K562 (cell line): ENCODE results near the gene STK24. TPM values are rescaled to one million over a fixed set of nuclear protein-coding genes. Genes with fewer than 3 reads are reported as not detected.

ENCODE experiments used
- ARNT ChIP-seq, 2 experiments: fragments of 450-650 bp; IDR thresholded peaks; 2 replicates each; pipeline ENCODE4 v1.6.1; 2016; ENCODE audit warnings: mild to moderate bottlenecking in 1 of 2
- CCAR2 ChIP-seq: fragments of 200-400 bp; formaldehyde crosslinking; IDR thresholded peaks from 2 replicates; pipeline ENCODE4 v1.6.1; 2017; ENCODE audit warnings: mild to moderate bottlenecking, low read depth, low read length
- ETS2 ChIP-seq: IDR thresholded peaks from 2 replicates; pipeline ENCODE4 v1.6.1; 2016; ENCODE audit warnings: borderline replicate concordance, missing genetic modification characterization, mild to moderate bottlenecking, moderate library complexity, missing compliant biosample characterization; ENCODE audit not compliant: poor library complexity, severe bottlenecking
- GTF2B ChIP-seq: IDR thresholded peaks from 2 replicates; pipeline ENCODE4 v1.6.1; 2011; ENCODE audit not compliant: insufficient read length; ENCODE audit errors: extremely low read depth
- HNRNPK ChIP-seq: fragments of 200-400 bp; formaldehyde crosslinking; IDR thresholded peaks from one replicate; pipeline ENCODE4 v1.6.1; 2018; ENCODE audit warnings: mild to moderate bottlenecking, low read depth, low read length; ENCODE audit not compliant: poor library complexity, severe bottlenecking
- HNRNPLL ChIP-seq: fragments of 200-400 bp; formaldehyde crosslinking; IDR thresholded peaks from 2 replicates; pipeline ENCODE4 v1.6.1; 2017; ENCODE audit warnings: low read length, low read depth, mild to moderate bottlenecking; ENCODE audit not compliant: poor library complexity, severe bottlenecking
- IRF2 ChIP-seq: sonication (generic); formaldehyde crosslinking; IDR thresholded peaks from 2 replicates; pipeline ENCODE4 v1.8.1; 2022; ENCODE audit warnings: mild to moderate bottlenecking, missing genetic modification reagents
- KAT7 ChIP-seq: sonication (generic); formaldehyde crosslinking; IDR thresholded peaks from 2 replicates; pipeline ENCODE4 v1.8.0; 2022; ENCODE audit warnings: missing genetic modification reagents, mild to moderate bottlenecking, borderline replicate concordance
- MNT ChIP-seq, 2 experiments: fragments of 450-650 bp; conservative IDR thresholded peaks; 2 replicates each; pipeline ENCODE4 v1.6.1; 2017; ENCODE audit warnings: mild to moderate bottlenecking in 2 of 2, moderate library complexity in 2 of 2
- NCOA1 ChIP-seq: fragments of 450-650 bp; IDR thresholded peaks from 2 replicates; pipeline ENCODE4 v1.6.1; 2016; ENCODE audit warnings: low read depth
- TFAM ChIP-seq: fragments of 250-450 bp; sonication (Bioruptor Pico); conservative IDR thresholded peaks from 2 replicates; pipeline ENCODE4 v1.5.0; 2021; ENCODE audit warnings: mild to moderate bottlenecking, moderate library complexity
- THRA ChIP-seq: fragments of 450-650 bp; IDR thresholded peaks from 2 replicates; pipeline ENCODE4 v1.6.1; 2017; ENCODE audit warnings: mild to moderate bottlenecking, moderate library complexity
- ZNF134 ChIP-seq: fragments of 250-450 bp; sonication (Bioruptor Pico); conservative IDR thresholded peaks from 2 replicates; pipeline ENCODE4 v1.4.0; 2020
- ZNF274 ChIP-seq: IDR thresholded peaks from 2 replicates; pipeline ENCODE4 v1.6.1; 2011; ENCODE audit warnings: low read depth, mild to moderate bottlenecking, low read length, moderate library complexity, borderline replicate concordance
- ZNF512 ChIP-seq: IDR thresholded peaks from 2 replicates; pipeline ENCODE4 v1.6.1; 2016; ENCODE audit warnings: missing genetic modification characterization, missing compliant biosample characterization
- polyA plus RNA-seq, 8 experiments: library from polyadenylated mRNA; depleted of rRNA in 4 of 8; stranded (reverse) in 5 of 8; unstranded in 3 of 8; fragments of >200 nt; fragmentation: Nextera tagmentation in 2 of 8; fragmentation: Illumina TruSeq in 1 of 8; extraction: Ambion mirVana in 2 of 8; extraction: Trizol in 1 of 8; gene quantifications; 2 replicates each; pipeline versions ENCODE4 v1.2.1 to v1.2.3, GENCODE V29; 2011 to 2014; ENCODE audit warnings: inconsistent platforms in 1 of 8, missing spikeins in 1 of 8
- total RNA-seq, 7 experiments: library from RNA; depleted of rRNA in 6 of 7; stranded (reverse); fragments of >200 nt in 6 of 7; fragmentation: Illumina TruSeq in 2 of 7; extraction: Trizol in 2 of 7; gene quantifications; 2 replicates each; pipeline versions ENCODE4 v1.2.1 to v1.2.3, GENCODE V29; 2011 to 2021; ENCODE audit warnings: low replicate concordance in 1 of 7

STK24 gene
- total and polyA plus RNA-seq, 9 of the 15 experiments (the other 6 are each of a cell fraction or from before 2014, with no cell fraction given) = 3.8 to 78.4 (median 28.2) TPM

GRCh38 chr13:98478189-98479129 is 98.4 kb downstream of the STK24 start (continued):
- TF ChIP-seq GTF2B (no peak), THRA (no peak), MNT (conservative IDR thresholded peaks at IDR 0.05) (no peak), NCOA1 (no peak), KAT7 (CRISPR knock-in tag) (no peak), ZNF512 (tag) (no peak), ARNT (IDR thresholded peaks at IDR 0.05) (no peak), TFAM (CRISPR knock-in tag) (no peak), ZNF274 (no peak), IRF2 (CRISPR knock-in tag) (no peak), ETS2 (tag) (no peak), ZNF134 (CRISPR knock-in tag) (no peak), HNRNPK (no peak), HNRNPLL (no peak), CCAR2 (no peak)
